GM12865 (cell line): Measurements from ENCODE around the gene XPO5.
A peak's percentile ranks its signal among the peaks of the same experiment; 100 is the strongest.

Experiments
- DNase-seq: peaks from one replicate; pipeline ENCODE4 v3.0.0; 2010; ENCODE audit warnings: low read depth
- H3K4me3 ChIP-seq: 2 replicates; pipeline ENCODE4 v1.5.1; 2011; ENCODE audit warnings: mild to moderate bottlenecking, low read depth, low read length, control low read depth
- TF ChIP-seq, protein P1 (sequence below): IDR thresholded peaks from 2 replicates; pipeline ENCODE4 v1.5.1; 2011; ENCODE audit warnings: low read length, control low read depth, low read depth, inconsistent platforms; ENCODE audit not compliant: insufficient read depth; ENCODE audit errors: missing control alignments

The XPO5 gene

DNA sequence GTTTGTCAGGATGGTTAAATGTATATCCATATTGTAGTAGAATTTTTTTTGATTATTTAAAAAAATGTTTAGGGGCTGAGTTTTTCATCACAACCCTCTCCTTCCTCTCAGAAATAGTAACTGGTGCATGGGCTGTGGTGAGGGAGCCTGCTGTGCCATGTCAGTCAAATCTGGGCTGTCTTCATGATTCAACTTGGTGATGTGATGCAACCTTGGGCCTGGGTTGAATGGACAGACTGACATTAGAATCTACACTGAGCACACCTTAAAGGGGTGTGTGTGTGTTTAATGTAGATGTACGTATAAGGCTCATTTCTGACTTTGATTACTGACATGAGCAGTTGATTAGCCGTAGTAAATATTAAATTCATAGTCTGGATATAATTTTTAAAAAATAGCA, 94.8 kb downstream of the XPO5 start:
- no peak for DNase-seq
- TF ChIP-seq, protein P1, sequence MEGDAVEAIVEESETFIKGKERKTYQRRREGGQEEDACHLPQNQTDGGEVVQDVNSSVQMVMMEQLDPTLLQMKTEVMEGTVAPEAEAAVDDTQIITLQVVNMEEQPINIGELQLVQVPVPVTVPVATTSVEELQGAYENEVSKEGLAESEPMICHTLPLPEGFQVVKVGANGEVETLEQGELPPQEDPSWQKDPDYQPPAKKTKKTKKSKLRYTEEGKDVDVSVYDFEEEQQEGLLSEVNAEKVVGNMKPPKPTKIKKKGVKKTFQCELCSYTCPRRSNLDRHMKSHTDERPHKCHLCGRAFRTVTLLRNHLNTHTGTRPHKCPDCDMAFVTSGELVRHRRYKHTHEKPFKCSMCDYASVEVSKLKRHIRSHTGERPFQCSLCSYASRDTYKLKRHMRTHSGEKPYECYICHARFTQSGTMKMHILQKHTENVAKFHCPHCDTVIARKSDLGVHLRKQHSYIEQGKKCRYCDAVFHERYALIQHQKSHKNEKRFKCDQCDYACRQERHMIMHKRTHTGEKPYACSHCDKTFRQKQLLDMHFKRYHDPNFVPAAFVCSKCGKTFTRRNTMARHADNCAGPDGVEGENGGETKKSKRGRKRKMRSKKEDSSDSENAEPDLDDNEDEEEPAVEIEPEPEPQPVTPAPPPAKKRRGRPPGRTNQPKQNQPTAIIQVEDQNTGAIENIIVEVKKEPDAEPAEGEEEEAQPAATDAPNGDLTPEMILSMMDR, result no peak
- H3K4me3 ChIP-seq, result no peak overlapping the region

DNA sequence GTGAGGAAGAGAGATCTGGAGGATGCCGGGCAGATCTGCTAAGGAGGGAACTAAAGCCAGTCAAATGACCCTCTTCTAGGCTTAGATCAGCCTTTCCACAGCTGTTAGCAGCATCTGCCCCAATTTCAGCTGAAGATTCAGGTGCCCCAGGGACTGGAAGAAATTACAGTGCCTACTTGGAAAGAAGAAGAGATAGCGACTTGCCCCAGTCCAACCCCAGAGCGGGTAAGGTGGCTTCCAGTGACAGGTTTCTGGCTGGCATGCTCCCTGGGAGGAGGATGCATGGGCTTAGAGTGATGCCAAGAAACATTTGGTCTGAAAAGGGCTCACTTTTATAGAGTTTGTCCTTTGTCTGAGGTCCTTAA, 97.8 kb downstream of the XPO5 start:
- no peak for DNase-seq
- TF ChIP-seq, protein P1, result no peak
- peak overlapping the region; percentile 95 for H3K4me3 ChIP-seq

DNA sequence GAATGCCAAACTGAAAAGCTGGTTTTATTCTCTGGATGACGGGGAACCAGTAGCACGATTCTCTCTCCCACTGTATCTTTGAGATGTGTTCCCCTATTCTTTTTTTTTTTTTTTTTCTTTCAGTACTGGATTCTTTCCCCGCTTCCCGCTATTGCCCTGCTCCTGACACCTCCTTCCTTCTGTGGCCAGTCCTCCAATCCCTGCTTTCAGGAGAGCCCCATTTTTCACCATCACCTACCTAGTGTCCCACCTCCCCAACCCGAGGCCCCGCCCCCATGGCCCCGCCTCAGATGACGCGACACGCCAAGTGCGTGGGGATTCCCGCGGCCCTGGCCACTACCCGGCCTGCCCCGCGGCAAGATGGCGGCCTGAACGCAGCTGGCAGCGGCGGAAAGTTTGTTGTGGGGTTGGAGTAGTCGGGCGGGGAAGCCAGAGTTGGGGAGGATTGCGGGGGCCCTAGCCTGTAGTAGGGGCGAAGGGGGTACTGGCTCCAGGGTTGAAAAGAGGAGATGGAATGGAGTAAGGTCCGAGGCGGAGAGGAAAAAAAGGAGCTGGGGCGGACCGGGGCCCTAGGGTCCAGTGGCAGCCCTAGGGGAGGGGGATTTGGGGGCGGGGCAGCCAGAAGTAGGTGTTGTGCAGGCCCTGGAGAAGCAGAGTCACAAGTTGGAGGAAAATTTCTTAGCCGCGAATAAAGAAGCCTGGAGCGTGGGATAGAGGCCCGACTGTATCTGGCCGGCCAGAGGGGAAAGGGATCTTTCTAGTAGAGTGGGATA, 98.4 kb downstream of the XPO5 start, which contains the start of gene TJAP1:
TSS of gene TJAP1 (plus strand) at position 336 of the 773 bp plus-strand sequence. CDS start 21,432 bp downstream, outside the sequence.
- peak within 1 kb of the TSS; percentile 95 for H3K4me3 ChIP-seq
- TF ChIP-seq, protein P1, result no peak
- peak; percentile 88 for DNase-seq

DNA sequence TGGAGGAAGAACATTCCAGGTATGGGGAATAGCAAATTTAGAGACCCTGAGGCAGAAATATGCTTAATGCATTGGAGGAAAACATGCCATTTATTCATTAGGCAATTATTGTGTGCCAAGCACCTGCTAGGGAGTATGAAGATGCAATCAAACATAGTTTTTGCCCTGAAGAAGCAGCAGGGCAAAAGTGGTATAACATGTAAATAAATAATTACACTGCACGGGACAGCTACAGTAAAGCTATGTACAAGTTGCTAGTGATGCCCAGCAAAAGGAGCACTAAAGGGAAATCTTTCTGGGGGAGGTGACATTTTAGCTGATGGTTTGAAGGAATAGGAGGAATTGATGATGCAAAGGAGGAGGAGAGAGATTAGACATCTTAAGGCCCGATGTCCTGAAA, 99.1 kb downstream of the XPO5 start:
- H3K4me3 ChIP-seq, result peak overlapping the region; percentile 95; the same call in 1 of the 2 replicates
- TF ChIP-seq, protein P1, result no peak
- no peak for DNase-seq

DNA sequence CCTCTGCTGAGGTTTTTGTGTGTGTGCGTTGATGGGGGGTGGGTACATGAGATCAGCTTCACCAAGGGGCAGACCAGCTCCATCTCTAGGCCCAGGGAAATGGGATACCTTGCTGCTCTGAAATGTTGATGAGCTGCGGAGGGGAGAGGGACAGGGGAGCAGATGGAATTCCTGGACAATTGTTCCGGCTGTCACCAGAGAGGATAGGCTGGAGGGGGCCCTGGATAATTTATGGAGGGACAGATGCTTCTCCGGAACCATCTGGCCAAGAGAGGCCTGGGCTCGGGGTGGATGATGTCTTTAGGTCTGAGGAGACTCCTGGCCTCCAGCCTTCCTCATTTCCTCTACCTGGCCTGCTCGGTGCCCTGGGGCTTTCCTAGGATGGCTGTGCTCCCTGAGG, 100.3 kb downstream of the XPO5 start:
- no peak overlapping the region for H3K4me3 ChIP-seq
- TF ChIP-seq, protein P1, result no peak
- DNase-seq, result no peak

DNA sequence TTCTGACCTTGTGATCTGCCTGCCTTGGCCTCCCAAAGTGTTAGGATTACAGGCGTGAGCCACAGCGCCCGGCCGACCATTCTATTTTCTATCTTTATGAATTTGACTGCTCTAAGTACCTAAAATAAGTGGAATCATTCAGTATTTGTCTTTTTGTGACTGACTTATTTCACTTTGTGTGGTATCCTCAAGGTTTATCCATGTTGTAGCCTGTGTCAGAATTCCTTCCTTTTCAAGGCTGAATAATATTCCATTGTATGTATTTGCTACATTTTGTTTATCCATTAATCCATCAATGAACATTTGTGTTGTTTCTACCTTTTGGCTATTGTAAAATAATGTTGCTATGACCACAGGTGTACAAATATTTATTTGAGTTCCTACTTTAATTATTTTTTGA, 103.3 kb downstream of the XPO5 start:
- H3K4me3 ChIP-seq, result no peak overlapping the region
- no peak for DNase-seq
- TF ChIP-seq, protein P1, result no peak
